ENCODE measurements around the gene SMYD4. TPM values are rescaled to one million over a fixed set of nuclear protein-coding genes. Genes with fewer than 3 reads are reported as not detected.

Gene SMYD4
- total and polyA plus RNA-seq, 2 experiments from 2014 or later = 17.0 to 21.9 TPM

GRCh38 chr17:1776328-1776727 is 53.4 kb downstream of the SMYD4 start:
- no peak overlapping the region for H3K4me3 ChIP-seq
- H3K27me3 ChIP-seq (ENCODE audit: insufficient read depth) = no peaks in the 10 kb centered on the region
- H4K20me1 ChIP-seq (replicated peaks; ENCODE audit: insufficient read depth) = no peaks in the 10 kb centered on the region
- DNase-seq (ENCODE audit: low spot score) = no peak
- no peak for TF ChIP-seq ZNF114 (CRISPR knock-in tag; IDR thresholded peaks at IDR 0.05)
- Mint-ChIP-seq H3K36me3 (ENCODE audit: low read depth) (peaks cover 51% of the 10 kb centered on the region), H3K4me3 (no peak overlapping the region), H3K4me1 (no peaks in the 10 kb centered on the region), H3K27me3 (ENCODE audit: insufficient read depth, low read depth, poor library complexity) (peaks cover 11% of the 10 kb centered on the region), H3K27ac (no peak overlapping the region; the same call in 1 of the 2 replicates), H3K9me3 (no peaks in the 10 kb centered on the region)
- no peaks in the 10 kb centered on the region for H3K9me2 ChIP-seq (ENCODE audit: insufficient read depth)
- H3K79me2 ChIP-seq (replicated peaks; ENCODE audit: insufficient read depth) = no peaks in the 10 kb centered on the region
- no peaks in the 10 kb centered on the region for H3K4me1 ChIP-seq (ENCODE audit: insufficient read depth)
- ATAC-seq = no peak
- H3K36me3 ChIP-seq (ENCODE audit: insufficient read depth) = peaks cover 21% of the 10 kb centered on the region
- no peaks in the 10 kb centered on the region for H3F3A ChIP-seq (replicated peaks; ENCODE audit: low read depth)
- H3K27ac ChIP-seq (ENCODE audit: low read depth) = no peak overlapping the region
- no peak overlapping the region for H2AFZ ChIP-seq
- H3K4me2 ChIP-seq = no peak overlapping the region

GRCh38 chr17:1774390-1775176 is 55.1 kb downstream of the SMYD4 start:
- peaks cover 16% of the 10 kb centered on the region for H3K36me3 ChIP-seq (ENCODE audit: insufficient read depth)
- no peaks in the 10 kb centered on the region for H3K9me2 ChIP-seq (ENCODE audit: insufficient read depth)
- Mint-ChIP-seq H3K27me3 (ENCODE audit: insufficient read depth, low read depth, poor library complexity) (peaks cover 13% of the 10 kb centered on the region), H3K36me3 (ENCODE audit: low read depth) (peaks cover 42% of the 10 kb centered on the region), H3K9me3 (no peaks in the 10 kb centered on the region), H3K27ac (no peak overlapping the region), H3K4me1 (peaks cover 10% of the 10 kb centered on the region), H3K4me3 (no peak overlapping the region)
- ATAC-seq (no peak), DNase-seq (ENCODE audit: low spot score) (no peak)
- no peak overlapping the region for H3K27ac ChIP-seq (ENCODE audit: low read depth)
- no peaks in the 10 kb centered on the region; the same call in 1 of the 2 replicates for H4K20me1 ChIP-seq (replicated peaks; ENCODE audit: insufficient read depth)
- H3K4me2 ChIP-seq = no peak overlapping the region
- H3K79me2 ChIP-seq (replicated peaks; ENCODE audit: insufficient read depth) = no peaks in the 10 kb centered on the region
- no peak overlapping the region for H3K4me3 ChIP-seq
- H2AFZ ChIP-seq = no peak overlapping the region
- peaks cover 8% of the 10 kb centered on the region; the same call in 1 of the 2 replicates for H3K4me1 ChIP-seq (ENCODE audit: insufficient read depth)
- H3K27me3 ChIP-seq (ENCODE audit: insufficient read depth) = no peaks in the 10 kb centered on the region
- H3F3A ChIP-seq (replicated peaks; ENCODE audit: low read depth) = peaks cover 6% of the 10 kb centered on the region; the same call in 1 of the 2 replicates
- no peak for TF ChIP-seq CREB1 (CRISPR knock-in tag; IDR thresholded peaks at IDR 0.05; ENCODE audit: low read depth)
- TF ChIP-seq POLR2AphosphoS5 (IDR thresholded peaks at IDR 0.05; ENCODE audit: low read depth) = no peak
- TF ChIP-seq, protein P1, sequence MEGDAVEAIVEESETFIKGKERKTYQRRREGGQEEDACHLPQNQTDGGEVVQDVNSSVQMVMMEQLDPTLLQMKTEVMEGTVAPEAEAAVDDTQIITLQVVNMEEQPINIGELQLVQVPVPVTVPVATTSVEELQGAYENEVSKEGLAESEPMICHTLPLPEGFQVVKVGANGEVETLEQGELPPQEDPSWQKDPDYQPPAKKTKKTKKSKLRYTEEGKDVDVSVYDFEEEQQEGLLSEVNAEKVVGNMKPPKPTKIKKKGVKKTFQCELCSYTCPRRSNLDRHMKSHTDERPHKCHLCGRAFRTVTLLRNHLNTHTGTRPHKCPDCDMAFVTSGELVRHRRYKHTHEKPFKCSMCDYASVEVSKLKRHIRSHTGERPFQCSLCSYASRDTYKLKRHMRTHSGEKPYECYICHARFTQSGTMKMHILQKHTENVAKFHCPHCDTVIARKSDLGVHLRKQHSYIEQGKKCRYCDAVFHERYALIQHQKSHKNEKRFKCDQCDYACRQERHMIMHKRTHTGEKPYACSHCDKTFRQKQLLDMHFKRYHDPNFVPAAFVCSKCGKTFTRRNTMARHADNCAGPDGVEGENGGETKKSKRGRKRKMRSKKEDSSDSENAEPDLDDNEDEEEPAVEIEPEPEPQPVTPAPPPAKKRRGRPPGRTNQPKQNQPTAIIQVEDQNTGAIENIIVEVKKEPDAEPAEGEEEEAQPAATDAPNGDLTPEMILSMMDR (conservative IDR thresholded peaks at IDR 0.05; ENCODE audit: low read depth in 2 of 2) = no peak
- TF ChIP-seq STAT1 (IDR thresholded peaks at IDR 0.05; ENCODE audit: unreplicated experiment) = no peak
- TF ChIP-seq ZNF114 (CRISPR knock-in tag; IDR thresholded peaks at IDR 0.05) = no peak
- no peak for TF ChIP-seq EZH2phosphoT487 (IDR thresholded peaks at IDR 0.05; ENCODE audit: unreplicated experiment)
- TF ChIP-seq JUNB (IDR thresholded peaks at IDR 0.05; ENCODE audit: unreplicated experiment) = no peak
- no peak for TF ChIP-seq ZNF331 (CRISPR knock-in tag; IDR thresholded peaks at IDR 0.05; ENCODE audit: low read depth)
- TF ChIP-seq, protein P2, sequence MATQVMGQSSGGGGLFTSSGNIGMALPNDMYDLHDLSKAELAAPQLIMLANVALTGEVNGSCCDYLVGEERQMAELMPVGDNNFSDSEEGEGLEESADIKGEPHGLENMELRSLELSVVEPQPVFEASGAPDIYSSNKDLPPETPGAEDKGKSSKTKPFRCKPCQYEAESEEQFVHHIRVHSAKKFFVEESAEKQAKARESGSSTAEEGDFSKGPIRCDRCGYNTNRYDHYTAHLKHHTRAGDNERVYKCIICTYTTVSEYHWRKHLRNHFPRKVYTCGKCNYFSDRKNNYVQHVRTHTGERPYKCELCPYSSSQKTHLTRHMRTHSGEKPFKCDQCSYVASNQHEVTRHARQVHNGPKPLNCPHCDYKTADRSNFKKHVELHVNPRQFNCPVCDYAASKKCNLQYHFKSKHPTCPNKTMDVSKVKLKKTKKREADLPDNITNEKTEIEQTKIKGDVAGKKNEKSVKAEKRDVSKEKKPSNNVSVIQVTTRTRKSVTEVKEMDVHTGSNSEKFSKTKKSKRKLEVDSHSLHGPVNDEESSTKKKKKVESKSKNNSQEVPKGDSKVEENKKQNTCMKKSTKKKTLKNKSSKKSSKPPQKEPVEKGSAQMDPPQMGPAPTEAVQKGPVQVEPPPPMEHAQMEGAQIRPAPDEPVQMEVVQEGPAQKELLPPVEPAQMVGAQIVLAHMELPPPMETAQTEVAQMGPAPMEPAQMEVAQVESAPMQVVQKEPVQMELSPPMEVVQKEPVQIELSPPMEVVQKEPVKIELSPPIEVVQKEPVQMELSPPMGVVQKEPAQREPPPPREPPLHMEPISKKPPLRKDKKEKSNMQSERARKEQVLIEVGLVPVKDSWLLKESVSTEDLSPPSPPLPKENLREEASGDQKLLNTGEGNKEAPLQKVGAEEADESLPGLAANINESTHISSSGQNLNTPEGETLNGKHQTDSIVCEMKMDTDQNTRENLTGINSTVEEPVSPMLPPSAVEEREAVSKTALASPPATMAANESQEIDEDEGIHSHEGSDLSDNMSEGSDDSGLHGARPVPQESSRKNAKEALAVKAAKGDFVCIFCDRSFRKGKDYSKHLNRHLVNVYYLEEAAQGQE (IDR thresholded peaks at IDR 0.05; ENCODE audit: unreplicated experiment) = no peak
- no peak for TF ChIP-seq NANOG (IDR thresholded peaks at IDR 0.05; ENCODE audit: borderline replicate concordance)
- TF ChIP-seq EZH2 (IDR thresholded peaks at IDR 0.05; ENCODE audit: low read depth, unreplicated experiment) = no peak
- TF ChIP-seq, protein P3, sequence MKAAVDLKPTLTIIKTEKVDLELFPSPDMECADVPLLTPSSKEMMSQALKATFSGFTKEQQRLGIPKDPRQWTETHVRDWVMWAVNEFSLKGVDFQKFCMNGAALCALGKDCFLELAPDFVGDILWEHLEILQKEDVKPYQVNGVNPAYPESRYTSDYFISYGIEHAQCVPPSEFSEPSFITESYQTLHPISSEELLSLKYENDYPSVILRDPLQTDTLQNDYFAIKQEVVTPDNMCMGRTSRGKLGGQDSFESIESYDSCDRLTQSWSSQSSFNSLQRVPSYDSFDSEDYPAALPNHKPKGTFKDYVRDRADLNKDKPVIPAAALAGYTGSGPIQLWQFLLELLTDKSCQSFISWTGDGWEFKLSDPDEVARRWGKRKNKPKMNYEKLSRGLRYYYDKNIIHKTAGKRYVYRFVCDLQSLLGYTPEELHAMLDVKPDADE (IDR thresholded peaks at IDR 0.05) = no peak
